Kasumi-1 (cell line): Measurements from ENCODE around the gene GUCY2C.

Source experiments
- DNase-seq, 2 experiments: peaks; one replicate each; lab custom pipeline; 2025; lab: John Stamatoyannopoulos, UW

GUCY2C gene

GRCh38 chr12:14571779-14572178, 124.6 kb downstream of the GUCY2C start:
- no peak for DNase-seq

GRCh38 chr12:14570231-14570630, 126.2 kb downstream of the GUCY2C start:
- DNase-seq, result no peak

- no peak for DNase-seq
Observed at GRCh38 chr12:14567351-14568162, 128.8 kb downstream of the GUCY2C start, which contains the start of gene PLBD1. Gene PLBD1, minus strand, starts transcription at chr12:14567883. Its CDS starts 187 bp downstream, at chr12:14567696.

GRCh38 chr12:14564336-14564959, 132.0 kb downstream of the GUCY2C start:
- no peak for DNase-seq

- DNase-seq, result no peak
Observed at GRCh38 chr12:14563046-14563445, 133.4 kb downstream of the GUCY2C start.
